GM18870 (cell line): ENCODE measurements around the gene CCNL1.
"Not testable (repeated sequence)": the region's sequence is repeated elsewhere in the genome, so short reads cannot be mapped to it uniquely, and the experiment has no call there.

Experiments used
- ATAC-seq: cut with Tn5 transposase; IDR thresholded peaks from one replicate; pipeline ENCODE4 v1.9.1; 2021; ENCODE audit warnings: moderate library complexity; ENCODE audit not compliant: unreplicated experiment

CCNL1 gene

GRCh38 chr3:157159762-157160657, at the start of gene CCNL1:
Gene CCNL1, minus strand, starts transcription at chr3:157160147. Its CDS starts 53 bp downstream, at chr3:157160094.
- peak; percentile 82 for ATAC-seq

- no peak for ATAC-seq
These were observed 44.9 kb upstream of the CCNL1 start for GRCh38 chr3:157204880-157205279.

GRCh38 chr3:157204431-157204830, 44.5 kb upstream of the CCNL1 start:
- no peak for ATAC-seq

GRCh38 chr3:157201648-157202278, 41.8 kb upstream of the CCNL1 start:
- ATAC-seq: peak; percentile 74

- no peak for ATAC-seq
These were observed 39.9 kb upstream of the CCNL1 start for GRCh38 chr3:157199841-157200240.

- no peak for ATAC-seq
These were observed 36.0 kb upstream of the CCNL1 start for GRCh38 chr3:157195965-157196364.

GRCh38 chr3:157191149-157191548, 31.2 kb upstream of the CCNL1 start:
- ATAC-seq: not testable (repeated sequence)

GRCh38 chr3:157190380-157190872, 30.5 kb upstream of the CCNL1 start:
- no peak for ATAC-seq

GRCh38 chr3:157188391-157188790, 28.4 kb upstream of the CCNL1 start:
- ATAC-seq: no peak

- ATAC-seq: no peak
These were observed 22.9 kb upstream of the CCNL1 start for GRCh38 chr3:157182879-157183278.

GRCh38 chr3:157180262-157180661, 20.3 kb upstream of the CCNL1 start:
- no peak for ATAC-seq

- no peak for ATAC-seq
These were observed 19.4 kb upstream of the CCNL1 start for GRCh38 chr3:157179365-157179803.

- not testable (repeated sequence) for ATAC-seq
These were observed 18.8 kb upstream of the CCNL1 start for GRCh38 chr3:157178503-157179364.

- ATAC-seq: not testable (repeated sequence)
These were observed 18.0 kb upstream of the CCNL1 start for GRCh38 chr3:157177801-157178453.

GRCh38 chr3:157176934-157177333, 17.0 kb upstream of the CCNL1 start:
- no peak for ATAC-seq

- no peak for ATAC-seq
These were observed 16.0 kb upstream of the CCNL1 start for GRCh38 chr3:157175691-157176507.

- peak; percentile 90 for ATAC-seq
These were observed 14.9 kb upstream of the CCNL1 start for GRCh38 chr3:157174649-157175498.

GRCh38 chr3:157174290-157174648, 14.3 kb upstream of the CCNL1 start:
- no peak for ATAC-seq

GRCh38 chr3:157173343-157173742, 13.4 kb upstream of the CCNL1 start:
- not testable (repeated sequence) for ATAC-seq
